Right ventricle myocardium superior (tissue), 1 donor: ENCODE data around the gene PSMG3. TPM values are rescaled to one million over a fixed set of nuclear protein-coding genes. Genes with fewer than 3 reads are reported as not detected.
"Not testable (repeated sequence)": the region's sequence is repeated elsewhere in the genome, so short reads cannot be mapped to it uniquely, and the experiment has no call there.

ENCODE experiments used
- ATAC-seq: fragments of 200-7000 bp; cut with Tn5 transposase; one replicate; pipeline ENCODE4 v1.9.1; 2020; ENCODE audit warnings: mild to moderate bottlenecking; ENCODE audit not compliant: poor library complexity
- DNase-seq: peaks from one replicate; pipeline ENCODE4 v3.0.0-alpha.2; 2020
- intact Hi-C: fragments of 100-400 bp; cut with DNase I; formaldehyde crosslinking; loops from one replicate; pipeline ENCODE4 v1.11.2; 2022
- total RNA-seq: library from RNA; stranded (reverse); fragmentation: NEBNext Ultra II Directional; extraction: Animal tissue kit (Norgen Biotek cat#: 25700); gene quantifications from one replicate; pipeline ENCODE4 v1.2.1, GENCODE V29; 2021
- donor health status: DM: no; HTN: yes; CAD: no; lungs with severe emphysema.

The PSMG3 gene
- total RNA-seq, 1 donor from 2014 or later, result 12.1 TPM

DNA sequence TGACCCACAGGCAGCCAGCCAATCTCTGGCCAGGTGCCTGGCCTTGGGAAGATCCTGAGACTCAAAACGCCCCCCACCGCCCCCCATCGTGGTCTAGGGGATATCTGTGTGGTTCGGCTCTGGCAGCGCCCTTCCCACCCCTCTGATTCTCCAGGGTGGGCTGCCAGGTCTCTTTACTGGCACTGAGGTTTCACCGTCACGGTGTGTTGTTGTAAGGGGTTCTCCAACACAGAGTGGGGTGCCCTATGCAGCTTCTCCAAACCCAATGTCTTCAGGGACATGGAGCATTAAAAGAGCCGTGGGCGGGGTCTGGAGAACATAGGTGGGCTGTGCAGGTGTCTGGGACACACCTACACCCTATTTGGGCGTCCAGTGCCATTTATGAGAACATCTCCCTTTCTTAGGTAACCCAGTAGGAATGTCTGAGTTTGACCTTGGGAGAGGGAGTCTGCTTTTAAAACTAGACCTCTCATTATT, 37.8 kb downstream of the PSMG3 start:
- DNase-seq (peak; percentile 56), ATAC-seq (no peak)
- intact Hi-C loops, result no loop called here

DNA sequence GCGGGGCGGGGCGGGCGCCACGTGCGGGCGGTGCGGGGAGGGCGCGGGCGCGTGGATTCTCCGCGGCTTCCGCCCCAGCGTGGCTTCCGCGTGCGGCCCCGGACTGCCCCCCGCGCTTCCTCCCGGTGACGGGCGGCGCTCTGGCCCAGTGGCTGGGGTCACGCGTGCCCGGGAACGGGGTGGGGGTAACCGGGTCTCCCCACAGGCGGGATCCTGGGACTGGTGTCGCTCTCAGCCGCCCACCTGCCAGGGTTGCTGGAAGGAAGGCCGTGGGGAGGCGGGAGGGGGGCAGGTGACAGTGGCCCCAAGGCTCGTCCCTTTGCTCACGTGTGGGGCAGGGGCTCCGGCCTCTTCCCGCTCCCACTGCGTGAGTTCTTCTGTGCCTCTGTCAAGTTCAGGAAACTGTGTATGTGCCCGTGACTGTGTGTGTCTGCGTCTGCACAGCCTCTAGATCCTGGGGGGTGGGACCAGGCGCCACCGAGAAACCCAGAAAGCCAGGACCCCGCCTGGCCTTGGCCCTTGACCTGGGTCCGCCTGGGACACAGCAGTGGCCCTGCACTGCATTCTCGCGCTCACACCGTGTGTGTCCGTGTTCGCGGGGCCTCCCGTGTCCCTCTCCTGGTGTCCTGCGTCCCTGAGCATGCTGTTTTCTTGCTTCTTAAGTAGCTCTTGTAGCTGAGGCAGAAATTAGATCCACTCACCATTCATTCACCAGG, 38.4 kb downstream of the PSMG3 start:
- intact Hi-C loops, result no loop called here
- ATAC-seq, result peak; percentile 7
- DNase-seq, result peak; percentile 63

DNA sequence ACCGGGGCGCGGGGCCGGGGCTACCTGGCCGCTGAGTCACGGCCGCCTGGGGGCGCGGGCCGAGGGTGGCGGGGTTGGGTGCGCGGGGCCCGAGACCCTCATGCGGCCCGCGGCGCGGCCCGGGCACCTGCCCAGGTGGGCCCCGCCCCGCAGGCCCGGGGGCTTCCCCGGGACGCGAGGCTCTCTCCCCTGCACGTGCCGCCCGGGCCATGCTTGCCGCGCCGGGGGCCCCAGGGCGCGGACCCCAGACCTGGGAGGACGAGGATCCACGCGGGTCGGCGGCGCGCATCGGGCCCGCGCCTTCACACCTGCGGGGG, 38.9 kb downstream of the PSMG3 start:
- no peak for DNase-seq
- intact Hi-C loops, result no loop called here
- ATAC-seq, result no peak

DNA sequence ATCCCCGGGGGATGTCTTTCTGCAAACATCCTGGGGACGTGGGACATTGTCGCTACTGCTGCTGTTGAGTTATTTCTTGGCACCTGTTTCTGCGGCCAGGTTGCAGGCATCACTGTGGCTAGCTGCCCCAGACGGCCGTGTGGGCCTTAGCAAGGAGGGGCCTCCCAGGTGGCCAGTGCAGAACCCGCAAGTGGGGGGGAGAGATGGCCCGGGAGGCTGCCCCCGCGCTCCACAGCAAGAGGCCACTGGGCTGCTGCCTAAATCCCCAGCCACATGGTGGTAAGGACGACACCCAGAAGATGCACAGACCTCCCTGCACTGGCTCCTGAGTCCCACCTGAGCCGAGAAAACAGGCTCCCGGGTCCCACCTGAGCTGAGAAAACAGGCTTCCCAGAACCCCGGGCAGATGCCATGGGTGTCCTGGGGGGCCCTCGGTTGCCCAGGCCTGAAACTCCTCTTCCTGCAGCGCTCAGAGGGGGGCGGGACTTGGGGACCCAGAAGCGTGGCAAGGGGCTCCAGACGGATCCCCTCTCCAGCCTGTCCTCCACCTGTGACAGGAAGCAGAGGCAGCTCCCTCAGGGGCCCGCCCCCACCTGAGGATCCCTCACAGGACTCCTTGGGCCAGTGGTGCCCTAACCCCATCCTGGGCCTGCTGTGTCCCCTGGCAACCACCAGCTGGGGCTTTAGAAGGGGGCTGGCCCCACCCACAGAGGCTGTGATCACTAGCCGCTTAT, 40.3 kb downstream of the PSMG3 start:
- peak; percentile 48 for DNase-seq
- ATAC-seq, result no peak
- intact Hi-C loops, result no loop called here

DNA sequence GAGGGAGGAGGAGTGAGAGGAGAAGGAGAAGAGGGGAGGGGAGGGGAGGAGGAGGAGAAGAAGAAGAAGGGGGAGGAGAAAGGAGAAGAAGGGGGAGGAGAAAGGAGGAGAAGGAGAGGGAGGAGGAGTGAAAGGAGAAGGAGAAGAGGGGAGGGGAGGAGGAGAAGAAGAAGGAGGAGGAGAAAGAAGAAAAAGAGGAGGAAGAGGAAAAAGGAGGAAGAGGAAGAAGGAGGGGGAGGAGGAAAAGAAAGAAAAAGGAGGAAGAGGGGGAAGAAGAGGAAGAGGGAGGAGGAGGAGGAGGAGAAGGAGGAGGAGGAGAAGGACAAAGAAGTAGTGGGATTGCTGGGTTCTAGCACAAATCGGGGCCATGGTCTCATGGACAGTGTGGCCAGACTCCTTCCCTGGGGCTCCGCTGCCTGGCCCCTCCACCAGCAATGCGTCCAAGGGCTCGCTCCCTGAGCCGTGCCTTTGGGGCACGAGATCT, 43.5 kb downstream of the PSMG3 start:
- intact Hi-C loops, result no loop called here
- ATAC-seq (no peak), DNase-seq (no peak)

DNA sequence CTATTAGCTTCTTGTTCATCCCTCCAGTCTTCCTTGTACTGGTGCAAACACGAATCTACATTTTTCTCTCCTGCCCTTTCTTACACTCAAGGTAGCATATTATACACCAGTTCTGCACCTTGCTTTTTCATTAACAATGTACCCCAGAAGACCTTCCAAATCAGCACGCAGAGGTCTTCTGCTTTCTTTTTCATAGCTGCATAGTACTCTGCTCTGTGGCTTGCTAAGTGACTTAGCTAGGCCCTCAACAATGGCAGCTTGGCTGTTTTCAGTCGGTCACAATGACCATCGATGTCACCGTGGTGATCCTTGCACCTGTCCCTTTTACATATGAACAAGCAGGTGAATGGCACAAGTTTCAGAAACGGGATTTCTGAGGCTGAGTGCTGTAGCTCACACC, 44.4 kb downstream of the PSMG3 start:
- ATAC-seq (no peak), DNase-seq (no peak)
- intact Hi-C loops, result no loop called here

DNA sequence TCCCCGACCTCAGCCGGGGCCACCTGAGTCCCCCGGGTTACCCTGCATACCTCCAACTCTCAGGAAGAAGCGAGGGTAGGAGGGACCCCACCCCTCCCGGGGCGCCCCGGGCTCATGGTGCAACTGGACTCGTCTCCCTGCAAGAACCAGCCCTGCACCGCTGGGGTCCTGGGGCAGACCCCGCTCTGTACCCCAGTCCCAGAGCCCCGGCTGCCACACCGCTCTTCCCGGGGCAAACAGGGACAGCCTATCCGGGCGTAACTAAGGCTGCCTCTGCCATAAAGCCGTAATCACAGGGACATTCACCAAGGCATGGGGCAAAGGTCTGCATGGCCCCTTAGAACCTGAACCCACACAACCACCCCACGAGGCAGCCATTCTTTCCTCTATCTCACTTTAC, 46.0 kb downstream of the PSMG3 start:
- intact Hi-C loops, result no loop called here
- ATAC-seq, result no peak
- DNase-seq, result no peak

DNA sequence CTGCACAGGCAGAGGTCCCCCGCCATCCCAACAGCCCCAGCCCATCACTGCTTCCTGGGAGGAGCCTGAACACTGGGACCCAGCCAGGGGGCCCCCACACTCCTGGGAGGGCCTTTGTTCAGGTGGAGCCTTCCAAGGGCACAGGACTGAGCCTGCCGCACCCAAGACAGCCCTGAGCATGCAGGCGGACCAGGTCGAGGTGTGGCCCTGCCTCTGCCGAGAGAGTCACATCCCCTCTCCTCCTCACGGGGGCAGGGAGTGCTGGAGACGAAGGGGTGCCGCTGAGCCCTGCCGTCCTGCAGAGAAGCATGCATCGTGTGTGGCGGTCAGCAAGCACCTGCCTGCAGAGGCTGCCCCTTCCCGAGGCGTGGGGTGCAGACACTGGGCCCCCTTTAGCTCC, 46.6 kb downstream of the PSMG3 start:
- DNase-seq (no peak), ATAC-seq (peak; percentile 30)
- intact Hi-C loops, result no loop called here

DNA sequence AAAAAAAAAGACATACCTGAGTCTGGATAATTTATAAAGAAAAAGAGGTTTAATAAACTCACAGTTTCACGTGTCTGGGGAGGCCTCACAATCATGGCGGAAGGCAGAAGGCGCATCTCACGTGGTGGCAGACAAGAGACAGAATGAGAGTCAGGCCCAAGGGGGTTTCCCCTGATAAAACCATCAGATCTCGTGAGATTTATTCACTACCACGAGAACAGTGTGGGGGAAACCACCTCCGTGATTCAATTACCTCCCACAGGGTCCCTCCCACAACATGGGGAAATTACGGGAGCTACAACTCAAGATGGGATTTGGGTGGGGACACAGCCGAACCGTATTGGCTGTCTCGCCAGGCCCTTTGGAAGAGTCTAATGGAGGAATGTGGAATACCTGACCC, 48.4 kb downstream of the PSMG3 start:
- intact Hi-C loops, result no loop called here
- DNase-seq (no peak), ATAC-seq (no peak)

DNA sequence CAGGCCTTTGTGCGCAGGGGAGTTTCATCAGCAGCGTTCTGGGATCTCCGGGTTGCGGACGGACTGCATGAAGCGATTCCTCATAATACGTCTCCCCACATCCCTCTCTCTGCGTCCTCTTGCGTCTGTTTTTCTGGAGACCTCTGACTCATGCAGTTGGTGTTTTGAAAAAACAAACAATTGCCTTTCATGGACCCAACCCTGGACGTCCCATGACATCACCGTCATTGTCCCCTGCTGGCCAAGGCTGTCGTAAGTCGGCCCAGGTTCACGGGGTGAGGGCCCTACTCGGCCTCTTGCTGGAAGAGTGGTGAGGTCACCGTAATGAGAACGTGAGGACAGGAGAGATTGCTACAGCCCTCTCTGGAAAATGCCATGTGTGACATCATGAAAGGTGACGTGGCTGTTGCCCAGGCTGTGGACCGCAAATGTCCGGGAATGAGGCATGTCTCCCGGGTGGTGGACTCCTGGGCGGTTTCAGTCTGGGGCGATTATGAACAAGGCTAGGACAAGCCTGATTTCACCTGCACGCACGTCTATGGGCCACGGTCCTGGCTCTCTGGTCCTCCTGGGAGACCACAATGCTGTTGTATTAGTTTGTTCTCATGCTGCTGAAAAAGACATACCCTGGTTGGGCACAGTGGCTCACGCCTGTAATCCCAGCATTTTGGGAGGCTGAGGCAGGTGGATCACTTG, 49.1 kb downstream of the PSMG3 start:
- intact Hi-C loops, result no loop called here
- no peak for DNase-seq
- ATAC-seq, result no peak

DNA sequence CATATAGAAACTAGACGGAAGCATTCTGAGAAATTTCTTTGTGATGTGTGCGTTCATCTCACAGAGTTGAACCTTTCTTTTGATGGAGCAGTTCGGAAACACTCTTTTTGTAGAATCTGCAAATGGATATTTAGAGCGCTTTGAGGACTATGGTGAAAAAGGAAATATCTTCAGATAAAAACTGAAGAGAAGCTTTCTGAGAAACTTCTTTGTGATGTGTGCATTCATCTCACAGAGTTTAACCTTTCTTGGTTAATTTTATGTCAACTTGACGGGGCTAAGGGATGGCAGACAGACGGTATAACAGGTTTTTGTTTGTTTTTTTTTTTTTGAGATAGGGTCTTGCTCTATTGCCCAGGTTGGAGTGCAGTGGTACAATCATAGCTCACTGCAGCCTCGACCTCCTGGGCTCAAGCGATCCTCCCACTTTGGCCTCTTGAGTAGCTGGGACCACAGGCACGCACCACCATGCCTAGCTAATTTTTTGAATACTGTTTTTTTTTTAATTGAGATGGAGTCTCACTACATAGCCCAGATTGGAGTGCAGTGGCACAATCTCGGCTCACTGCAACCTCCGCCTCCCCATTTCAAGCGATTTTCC, 50.4 kb downstream of the PSMG3 start:
- intact Hi-C loops, DNase-seq: not testable (repeated sequence)

More for the DNA sequence above, 50.4 kb downstream of the PSMG3 start:
- not testable (repeated sequence) for ATAC-seq

Other genes with a start within 250 kb of the PSMG3 start
- 6.2 TPM for gene MICALL2, start 110.6 kb downstream of the PSMG3 start, total RNA-seq
- 29.2 TPM for gene INTS1, start 65.6 kb downstream of the PSMG3 start, total RNA-seq
- 59.4 TPM for gene MAFK, start 39.3 kb downstream of the PSMG3 start, total RNA-seq
- 0.30 TPM for gene TMEM184A, start 13.8 kb downstream of the PSMG3 start, total RNA-seq
- 10.8 TPM for gene ELFN1, start 100.2 kb upstream of the PSMG3 start, total RNA-seq